A673 (cell line): ENCODE measurements around the gene MISP.

Experiments
- EZH2 ChIP-seq: fragments of 200-600 bp; sonication (generic); IDR thresholded peaks from 2 replicates; pipeline ENCODE4 v1.6.1; 2017; ENCODE audit warnings: borderline replicate concordance, low read depth, mild to moderate bottlenecking, mixed read lengths, antibody characterized with exemption, low read length; ENCODE audit not compliant: poor library complexity, severe bottlenecking
- TF ChIP-seq, protein P1 (sequence below): fragments of 300-800, 200-600 bp; sonication (generic); conservative IDR thresholded peaks from 2 replicates; pipeline ENCODE4 v1.5.1; 2017; ENCODE audit warnings: low read depth, mild to moderate bottlenecking, antibody characterized with exemption, low read length, moderate library complexity, mixed read lengths

DNA sequence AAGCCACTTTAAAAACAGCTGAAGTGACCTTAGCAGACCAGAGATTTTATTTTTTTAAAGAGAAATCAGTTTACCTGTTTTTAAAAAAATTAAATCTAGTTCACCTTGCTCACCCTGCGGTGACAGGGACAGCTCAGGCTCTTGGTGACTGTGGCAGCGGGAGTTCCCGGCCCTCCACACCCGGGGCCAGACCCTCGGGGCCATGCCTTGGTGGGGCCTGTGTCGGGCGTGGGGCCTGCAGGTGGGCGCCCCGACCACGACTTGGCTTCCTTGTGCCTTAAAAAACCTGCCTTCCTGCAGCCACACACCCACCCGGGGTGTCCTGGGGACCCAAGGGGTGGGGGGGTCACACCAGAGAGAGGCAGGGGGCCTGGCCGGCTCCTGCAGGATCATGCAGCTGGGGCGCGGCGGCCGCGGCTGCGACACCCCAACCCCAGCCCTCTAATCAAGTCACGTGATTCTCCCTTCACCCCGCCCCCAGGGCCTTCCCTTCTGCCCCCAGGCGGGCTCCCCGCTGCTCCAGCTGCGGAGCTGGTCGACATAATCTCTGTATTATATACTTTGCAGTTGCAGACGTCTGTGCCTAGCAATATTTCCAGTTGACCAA lies 60.1 kb downstream of the MISP start:
- TF ChIP-seq, protein P1, sequence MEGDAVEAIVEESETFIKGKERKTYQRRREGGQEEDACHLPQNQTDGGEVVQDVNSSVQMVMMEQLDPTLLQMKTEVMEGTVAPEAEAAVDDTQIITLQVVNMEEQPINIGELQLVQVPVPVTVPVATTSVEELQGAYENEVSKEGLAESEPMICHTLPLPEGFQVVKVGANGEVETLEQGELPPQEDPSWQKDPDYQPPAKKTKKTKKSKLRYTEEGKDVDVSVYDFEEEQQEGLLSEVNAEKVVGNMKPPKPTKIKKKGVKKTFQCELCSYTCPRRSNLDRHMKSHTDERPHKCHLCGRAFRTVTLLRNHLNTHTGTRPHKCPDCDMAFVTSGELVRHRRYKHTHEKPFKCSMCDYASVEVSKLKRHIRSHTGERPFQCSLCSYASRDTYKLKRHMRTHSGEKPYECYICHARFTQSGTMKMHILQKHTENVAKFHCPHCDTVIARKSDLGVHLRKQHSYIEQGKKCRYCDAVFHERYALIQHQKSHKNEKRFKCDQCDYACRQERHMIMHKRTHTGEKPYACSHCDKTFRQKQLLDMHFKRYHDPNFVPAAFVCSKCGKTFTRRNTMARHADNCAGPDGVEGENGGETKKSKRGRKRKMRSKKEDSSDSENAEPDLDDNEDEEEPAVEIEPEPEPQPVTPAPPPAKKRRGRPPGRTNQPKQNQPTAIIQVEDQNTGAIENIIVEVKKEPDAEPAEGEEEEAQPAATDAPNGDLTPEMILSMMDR = no peak
- TF ChIP-seq EZH2 = no peak
